HEK293 (cell line): ENCODE measurements around the gene DTX2.
"Not testable (repeated sequence)": the region's sequence is repeated elsewhere in the genome, so short reads cannot be mapped to it uniquely, and the experiment has no call there.

Experiments used
- CTCF ChIA-PET: fragments of 350-600 bp; formaldehyde crosslinking; extraction: SDS; loops from one replicate; lab custom pipeline; 2021; ENCODE audit warnings: antibody characterized with exemption; lab: Yijun Ruan, JAX
- POLR2A ChIA-PET: fragments of 300-600 bp; formaldehyde crosslinking; extraction: SDS; loops from one replicate; lab custom pipeline; 2020; ENCODE audit warnings: antibody characterized with exemption, inconsistent platforms; lab: Yijun Ruan, JAX
- H3K27ac ChIP-seq: fragments of 200-500 bp; sonication (Bioruptor generic); 2 replicates; pipeline ENCODE4 v1.5.1; 2014; ENCODE audit warnings: low read depth, low read length, control low read depth, inconsistent platforms; ENCODE audit errors: extremely low read depth
- H3K36me3 ChIP-seq, 2 experiments: fragments of 200-500 bp in 1 of 2; sonication (Bioruptor generic) in 1 of 2; 1 replicate in 1 of 2; 2 replicates in 1 of 2; pipeline ENCODE4 v1.5.1; 2014 to 2017; ENCODE audit warnings: inconsistent platforms in 2 of 2, low read length in 2 of 2; ENCODE audit not compliant: control insufficient read depth in 2 of 2, insufficient read depth in 1 of 2
- H3K4me1 ChIP-seq: fragments of 200-500 bp; sonication (Bioruptor generic); 2 replicates; pipeline ENCODE4 v1.5.1; 2014; ENCODE audit warnings: mild to moderate bottlenecking, low read length, inconsistent platforms; ENCODE audit not compliant: control insufficient read depth, insufficient read depth
- H3K4me3 ChIP-seq: 2 replicates; pipeline ENCODE4 v1.5.1; 2011; ENCODE audit warnings: low read depth, mild to moderate bottlenecking, control low read depth, low read length, moderate library complexity
- H3K9me3 ChIP-seq: fragments of 200-500 bp; sonication (Bioruptor generic); 2 replicates; pipeline ENCODE4 v1.5.1; 2014; ENCODE audit warnings: low read depth, low read length, inconsistent platforms; ENCODE audit not compliant: control insufficient read depth, insufficient read depth
- GLIS1 ChIP-seq: fragments of 450-650 bp; formaldehyde crosslinking; IDR thresholded peaks from 2 replicates; pipeline ENCODE4 v1.5.1; 2016; ENCODE audit warnings: missing biosample characterization, missing genetic modification characterization
- KLF1 ChIP-seq: fragments of 450-650 bp; formaldehyde crosslinking; IDR thresholded peaks from 2 replicates; pipeline ENCODE4 v1.5.1; 2016; ENCODE audit warnings: missing biosample characterization, missing genetic modification characterization
- KLF8 ChIP-seq: fragments of 450-650 bp; formaldehyde crosslinking; IDR thresholded peaks from 2 replicates; pipeline ENCODE4 v1.5.1; 2016; ENCODE audit warnings: missing biosample characterization, missing genetic modification characterization
- MYNN ChIP-seq: fragments of 450-650 bp; formaldehyde crosslinking; IDR thresholded peaks from 2 replicates; pipeline ENCODE4 v1.5.1; 2016; ENCODE audit warnings: missing biosample characterization, missing genetic modification characterization, borderline replicate concordance
- SCRT1 ChIP-seq: fragments of 450-650 bp; formaldehyde crosslinking; IDR thresholded peaks from 2 replicates; pipeline ENCODE4 v1.5.1; 2016; ENCODE audit warnings: missing biosample characterization, missing genetic modification characterization, borderline replicate concordance
- SETDB1 ChIP-seq: IDR thresholded peaks from one replicate; pipeline ENCODE4 v1.6.1; 2017; ENCODE audit warnings: mild to moderate bottlenecking, low read length, moderate library complexity, mixed read lengths; ENCODE audit not compliant: insufficient read length
- SP3 ChIP-seq: fragments of 450-650 bp; formaldehyde crosslinking; IDR thresholded peaks from 2 replicates; pipeline ENCODE4 v1.5.1; 2016; ENCODE audit warnings: missing biosample characterization, missing genetic modification characterization
- ZNF121 ChIP-seq: fragments of 450-650 bp; formaldehyde crosslinking; IDR thresholded peaks from 2 replicates; pipeline ENCODE4 v1.5.1; 2016; ENCODE audit warnings: missing biosample characterization, missing genetic modification characterization
- ZNF146 ChIP-seq: fragments of 450-650 bp; formaldehyde crosslinking; IDR thresholded peaks from 2 replicates; pipeline ENCODE4 v1.5.1; 2016; ENCODE audit warnings: missing biosample characterization, missing genetic modification characterization
- ZNF169 ChIP-seq: fragments of 450-650 bp; formaldehyde crosslinking; IDR thresholded peaks from 2 replicates; pipeline ENCODE4 v1.5.1; 2016; ENCODE audit warnings: missing biosample characterization, missing genetic modification characterization
- ZNF175 ChIP-seq: fragments of 450-650 bp; formaldehyde crosslinking; IDR thresholded peaks from 2 replicates; pipeline ENCODE4 v1.5.1; 2016; ENCODE audit warnings: missing biosample characterization, missing genetic modification characterization
- ZNF202 ChIP-seq: fragments of 450-650 bp; formaldehyde crosslinking; IDR thresholded peaks from 2 replicates; pipeline ENCODE4 v1.5.1; 2016; ENCODE audit warnings: missing biosample characterization, missing genetic modification characterization, borderline replicate concordance
- ZNF266 ChIP-seq: fragments of 450-650 bp; formaldehyde crosslinking; IDR thresholded peaks from 2 replicates; pipeline ENCODE4 v1.5.1; 2016; ENCODE audit warnings: missing biosample characterization, missing genetic modification characterization, low read depth
- ZNF274 ChIP-seq, 2 experiments: fragments of 200-500 bp in 1 of 2; fragments of 450-650 bp in 1 of 2; sonication (Bioruptor generic) in 1 of 2; formaldehyde crosslinking in 1 of 2; IDR thresholded peaks; 2 replicates each; pipeline versions ENCODE4 v1.5.1 to v1.6.1; 2014 to 2016; ENCODE audit warnings: borderline replicate concordance in 1 of 2, inconsistent platforms in 1 of 2, low read length in 1 of 2, missing biosample characterization in 1 of 2, missing genetic modification characterization in 1 of 2
- ZNF354C ChIP-seq: fragments of 450-650 bp; formaldehyde crosslinking; IDR thresholded peaks from 2 replicates; pipeline ENCODE4 v1.5.1; 2016; ENCODE audit warnings: missing biosample characterization, missing genetic modification characterization, low read depth, borderline replicate concordance
- ZNF394 ChIP-seq: fragments of 450-650 bp; formaldehyde crosslinking; IDR thresholded peaks from 2 replicates; pipeline ENCODE4 v1.5.1; 2016; ENCODE audit warnings: missing biosample characterization, missing genetic modification characterization, mild to moderate bottlenecking, moderate library complexity, borderline replicate concordance
- ZNF596 ChIP-seq: fragments of 450-650 bp; IDR thresholded peaks from 2 replicates; pipeline ENCODE4 v1.5.0; 2018; ENCODE audit warnings: missing biosample characterization, mild to moderate bottlenecking, missing genetic modification characterization, moderate library complexity
- ZNF610 ChIP-seq: fragments of 450-650 bp; formaldehyde crosslinking; IDR thresholded peaks from 2 replicates; pipeline ENCODE4 v1.5.1; 2016; ENCODE audit warnings: missing biosample characterization, missing genetic modification characterization, borderline replicate concordance
- ZNF660 ChIP-seq: fragments of 450-650 bp; IDR thresholded peaks from 2 replicates; pipeline ENCODE4 v1.5.1; 2018; ENCODE audit warnings: missing biosample characterization, mild to moderate bottlenecking, missing genetic modification characterization
- ZNF677 ChIP-seq: fragments of 450-650 bp; IDR thresholded peaks from 2 replicates; pipeline ENCODE4 v1.5.0; 2018; ENCODE audit warnings: missing biosample characterization, mild to moderate bottlenecking, missing genetic modification characterization, moderate library complexity
- ZNF76 ChIP-seq: fragments of 450-650 bp; formaldehyde crosslinking; IDR thresholded peaks from 2 replicates; pipeline ENCODE4; 2016; ENCODE audit warnings: low read depth, missing biosample characterization, missing genetic modification characterization, borderline replicate concordance
- ZNF791 ChIP-seq: fragments of 450-650 bp; formaldehyde crosslinking; IDR thresholded peaks from 2 replicates; pipeline ENCODE4 v1.5.1; 2016; ENCODE audit warnings: missing biosample characterization, missing genetic modification characterization
- ZXDB ChIP-seq: fragments of 450-650 bp; formaldehyde crosslinking; IDR thresholded peaks from 2 replicates; pipeline ENCODE4 v1.5.1; 2016; ENCODE audit warnings: missing biosample characterization, missing genetic modification characterization
- TF ChIP-seq, protein P1 (sequence below): fragments of 450-650 bp; formaldehyde crosslinking; IDR thresholded peaks from 2 replicates; pipeline ENCODE4 v1.5.1; 2016; ENCODE audit warnings: missing biosample characterization, missing genetic modification characterization
- TF ChIP-seq, protein P2 (sequence below): fragments of 450-650 bp; formaldehyde crosslinking; IDR thresholded peaks from 2 replicates; pipeline ENCODE4 v1.5.1; 2016; ENCODE audit warnings: missing biosample characterization, missing genetic modification characterization

Gene DTX2

GRCh38 chr7:76506643-76507042 lies 45.1 kb downstream of the DTX2 start:
- POLR2A ChIA-PET, result not testable (repeated sequence)

DNA sequence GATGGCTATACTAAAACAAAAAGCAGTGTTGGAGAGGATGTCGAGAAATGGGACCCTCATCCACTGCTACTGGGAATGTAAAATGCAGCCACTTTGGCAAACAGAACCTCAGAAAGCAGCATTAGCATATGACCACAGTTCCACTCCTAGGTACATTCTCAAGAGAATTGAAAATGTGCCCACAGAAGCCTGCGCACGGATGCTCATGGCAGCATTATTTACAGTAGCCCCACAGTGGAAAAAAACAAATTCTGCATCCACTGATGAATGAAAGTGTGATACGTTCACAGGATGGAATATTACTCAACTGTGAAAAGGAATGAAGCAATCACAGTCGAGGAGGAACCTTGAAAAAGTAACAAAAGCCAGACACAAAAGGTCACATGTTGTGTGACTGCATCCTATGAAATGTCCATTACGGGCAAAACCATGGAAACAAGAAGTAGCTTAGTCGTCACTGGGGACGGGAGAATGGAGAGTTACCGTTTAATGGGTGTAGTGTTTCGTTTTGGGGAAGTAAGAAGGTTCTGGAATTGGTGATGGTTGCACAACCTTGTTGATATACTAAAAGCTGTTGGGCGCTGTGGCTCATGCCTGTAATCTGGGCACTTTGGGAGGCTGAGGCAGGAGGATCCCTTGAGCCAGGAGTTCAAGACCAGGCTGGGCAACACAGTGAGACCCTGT lies 46.4 kb downstream of the DTX2 start:
- Histone ChIP-seq H3K9me3 (no peaks in the 10 kb centered on the region), H3K4me3 (no peak overlapping the region), H3K36me3 (no peaks in the 10 kb centered on the region), H3K4me1 (no peaks in the 10 kb centered on the region), H3K27ac (no peak overlapping the region)
- POLR2A ChIA-PET, result no interaction called here
- no peak for TF ChIP-seq MYNN
- TF ChIP-seq ZNF660, result no peak
- TF ChIP-seq ZNF146 (tag by site-specific recombination), result peak; percentile 95
- TF ChIP-seq, all 188 proteins: peak for 1
- CTCF ChIA-PET, result no interaction called here

More at GRCh38 chr7:76506643-76507042, 45.1 kb downstream of the DTX2 start:
- H3K9me3 ChIP-seq, H3K36me3 ChIP-seq, H3K27ac ChIP-seq, H3K4me1 ChIP-seq, CTCF ChIA-PET, H3K4me3 ChIP-seq: not testable (repeated sequence)
- TF ChIP-seq ZNF121 (tag by site-specific recombination), result peak; percentile 30; the same call in 1 of the 2 replicates

DNA sequence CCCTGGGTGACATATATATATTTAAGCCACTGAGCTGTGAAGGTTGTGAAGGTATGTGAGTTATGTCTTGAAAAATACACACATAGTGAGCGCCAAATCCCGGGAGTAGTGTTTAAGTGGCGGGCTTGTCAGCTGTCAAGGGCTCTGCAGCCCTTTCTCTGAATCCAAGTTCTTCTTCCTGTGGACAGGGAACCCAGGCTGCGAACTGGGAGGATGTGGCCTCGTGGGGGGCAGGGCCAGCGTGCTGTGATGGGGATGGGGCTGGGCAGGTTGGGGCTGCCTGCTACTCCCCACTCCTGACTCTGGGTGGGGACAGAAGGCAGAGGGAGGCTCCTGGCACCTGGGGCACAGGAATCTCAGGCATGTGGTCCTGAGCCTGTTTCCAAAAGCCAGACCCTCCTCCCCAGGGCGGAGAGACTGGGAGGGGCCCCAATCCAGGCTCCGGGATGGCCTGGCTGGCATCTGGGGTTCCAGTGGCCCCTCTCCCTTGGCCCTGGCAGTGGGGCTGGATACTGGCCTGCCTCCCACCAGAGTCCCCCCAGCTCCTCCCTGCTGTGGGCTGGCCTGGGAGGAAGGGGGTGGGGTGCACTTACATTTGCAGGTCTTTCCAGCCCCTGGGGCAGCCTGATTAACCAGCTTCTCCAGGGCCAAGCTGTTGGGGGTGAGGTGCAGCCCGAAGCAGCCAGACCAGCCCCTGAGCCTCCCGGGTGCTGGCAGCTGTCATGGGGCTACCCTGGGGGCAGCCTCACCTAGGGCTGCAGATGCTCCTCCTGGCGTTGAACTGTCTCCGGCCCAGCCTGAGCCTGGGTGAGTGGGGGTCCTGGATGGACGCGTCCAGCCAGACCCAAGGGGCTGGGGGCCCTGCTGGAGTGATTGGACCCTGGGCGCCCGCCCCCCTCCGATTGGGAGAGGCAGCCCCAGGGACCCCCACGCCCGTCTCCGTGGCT lies 48.7 kb downstream of the DTX2 start, which contains the start of gene UPK3B:
Gene UPK3B, plus strand, starts transcription at position 622 of the 947 bp plus-strand sequence. Its CDS starts 101 bp downstream, at position 723.
- H3K4me3 ChIP-seq, result no peak within 1 kb of the TSS
- ChIA-PET CTCF (no interaction called here), POLR2A (no interaction called here)
- no peaks in the 10 kb centered on the region for H3K36me3 ChIP-seq
- no peaks in the 10 kb centered on the region for H3K4me1 ChIP-seq
- no peak within 1 kb of the TSS for H3K27ac ChIP-seq
- H3K9me3 ChIP-seq, result no peaks in the 10 kb centered on the region
- TF ChIP-seq ZNF677, result no peak
- TF ChIP-seq ZNF175 (tag by site-specific recombination), result no peak
- no peak for TF ChIP-seq ZNF266 (tag by site-specific recombination)
- TF ChIP-seq ZXDB (tag by site-specific recombination), result no peak
- TF ChIP-seq, protein P1, sequence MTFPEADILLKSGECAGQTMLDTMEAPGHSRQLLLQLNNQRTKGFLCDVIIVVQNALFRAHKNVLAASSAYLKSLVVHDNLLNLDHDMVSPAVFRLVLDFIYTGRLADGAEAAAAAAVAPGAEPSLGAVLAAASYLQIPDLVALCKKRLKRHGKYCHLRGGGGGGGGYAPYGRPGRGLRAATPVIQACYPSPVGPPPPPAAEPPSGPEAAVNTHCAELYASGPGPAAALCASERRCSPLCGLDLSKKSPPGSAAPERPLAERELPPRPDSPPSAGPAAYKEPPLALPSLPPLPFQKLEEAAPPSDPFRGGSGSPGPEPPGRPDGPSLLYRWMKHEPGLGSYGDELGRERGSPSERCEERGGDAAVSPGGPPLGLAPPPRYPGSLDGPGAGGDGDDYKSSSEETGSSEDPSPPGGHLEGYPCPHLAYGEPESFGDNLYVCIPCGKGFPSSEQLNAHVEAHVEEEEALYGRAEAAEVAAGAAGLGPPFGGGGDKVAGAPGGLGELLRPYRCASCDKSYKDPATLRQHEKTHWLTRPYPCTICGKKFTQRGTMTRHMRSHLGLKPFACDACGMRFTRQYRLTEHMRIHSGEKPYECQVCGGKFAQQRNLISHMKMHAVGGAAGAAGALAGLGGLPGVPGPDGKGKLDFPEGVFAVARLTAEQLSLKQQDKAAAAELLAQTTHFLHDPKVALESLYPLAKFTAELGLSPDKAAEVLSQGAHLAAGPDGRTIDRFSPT (tag by site-specific recombination), result no peak
- no peak for TF ChIP-seq ZNF169 (tag by site-specific recombination)
- no peak for TF ChIP-seq ZNF274 (IDR thresholded peaks at IDR 0.05; ENCODE audit: low read length)
- no peak for TF ChIP-seq ZNF274 (tag by site-specific recombination; IDR thresholded peaks at IDR 0.05; ENCODE audit: borderline replicate concordance)
- TF ChIP-seq ZNF76 (tag by site-specific recombination), result no peak
- TF ChIP-seq ZNF610 (tag by site-specific recombination), result no peak
- no peak for TF ChIP-seq ZNF354C
- no peak for TF ChIP-seq ZNF791
- peak; percentile 28; the same call in 1 of the 2 replicates for TF ChIP-seq KLF8 (tag by site-specific recombination)
- TF ChIP-seq, protein P2, sequence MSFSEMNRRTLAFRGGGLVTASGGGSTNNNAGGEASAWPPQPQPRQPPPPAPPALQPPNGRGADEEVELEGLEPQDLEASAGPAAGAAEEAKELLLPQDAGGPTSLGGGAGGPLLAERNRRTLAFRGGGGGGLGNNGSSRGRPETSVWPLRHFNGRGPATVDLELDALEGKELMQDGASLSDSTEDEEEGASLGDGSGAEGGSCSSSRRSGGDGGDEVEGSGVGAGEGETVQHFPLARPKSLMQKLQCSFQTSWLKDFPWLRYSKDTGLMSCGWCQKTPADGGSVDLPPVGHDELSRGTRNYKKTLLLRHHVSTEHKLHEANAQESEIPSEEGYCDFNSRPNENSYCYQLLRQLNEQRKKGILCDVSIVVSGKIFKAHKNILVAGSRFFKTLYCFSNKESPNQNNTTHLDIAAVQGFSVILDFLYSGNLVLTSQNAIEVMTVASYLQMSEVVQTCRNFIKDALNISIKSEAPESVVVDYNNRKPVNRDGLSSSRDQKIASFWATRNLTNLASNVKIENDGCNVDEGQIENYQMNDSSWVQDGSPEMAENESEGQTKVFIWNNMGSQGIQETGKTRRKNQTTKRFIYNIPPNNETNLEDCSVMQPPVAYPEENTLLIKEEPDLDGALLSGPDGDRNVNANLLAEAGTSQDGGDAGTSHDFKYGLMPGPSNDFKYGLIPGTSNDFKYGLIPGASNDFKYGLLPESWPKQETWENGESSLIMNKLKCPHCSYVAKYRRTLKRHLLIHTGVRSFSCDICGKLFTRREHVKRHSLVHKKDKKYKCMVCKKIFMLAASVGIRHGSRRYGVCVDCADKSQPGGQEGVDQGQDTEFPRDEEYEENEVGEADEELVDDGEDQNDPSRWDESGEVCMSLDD (tag by site-specific recombination), result no peak
- peak; percentile 60; the same call in 1 of the 2 replicates for TF ChIP-seq KLF1
- no peak for TF ChIP-seq ZNF660
- peak; percentile 50; the same call in 1 of the 2 replicates for TF ChIP-seq SP3
- no peak for TF ChIP-seq SETDB1
- TF ChIP-seq GLIS1 (tag by site-specific recombination), result peak; percentile 76
- no peak for TF ChIP-seq ZNF202 (tag by site-specific recombination)
- no peak for TF ChIP-seq ZNF394
- no peak for TF ChIP-seq ZNF596
- TF ChIP-seq SCRT1 (tag by site-specific recombination), result no peak
